OCI-LY7 (cell line): ENCODE measurements around the gene ESR2.
"Not testable (repeated sequence)": the region's sequence is repeated elsewhere in the genome, so short reads cannot be mapped to it uniquely, and the experiment has no call there.

Source experiments
- CTCF ChIP-seq: fragments of 200-600 bp; sonication (generic); conservative IDR thresholded peaks from 2 replicates; pipeline ENCODE4 v1.5.1; 2014; ENCODE audit warnings: mild to moderate bottlenecking, antibody characterized with exemption, low read length, moderate library complexity, mixed read lengths
- EZH2phosphoT487 ChIP-seq: fragments of 200-600 bp; sonication (generic); IDR thresholded peaks from 2 replicates; pipeline ENCODE4 v1.6.1; 2018; ENCODE audit warnings: low read depth, borderline replicate concordance, mild to moderate bottlenecking, mixed run types, antibody characterized with exemption, low read length, moderate library complexity, mixed read lengths

DNA sequence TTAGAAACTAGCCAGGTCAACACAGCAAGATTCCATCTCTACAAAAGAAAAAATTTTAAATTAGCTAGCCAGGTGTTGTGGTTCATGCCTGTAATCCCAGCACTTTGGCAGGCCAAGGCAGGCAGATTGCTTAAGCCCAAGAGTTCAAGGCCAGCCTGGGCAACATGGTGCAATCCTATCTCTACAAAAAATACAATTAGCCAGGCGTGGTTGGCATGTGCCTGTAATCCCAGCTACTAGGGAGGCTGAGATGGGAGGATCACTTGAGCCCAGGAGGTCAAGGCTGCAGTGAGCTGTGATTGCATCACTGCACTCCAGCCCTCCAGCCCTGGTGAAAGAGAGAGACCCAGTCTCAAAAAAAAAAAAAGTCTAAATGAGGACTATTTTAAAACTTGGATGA is 24.5 kb upstream of the ESR2 start:
- not testable (repeated sequence) for TF ChIP-seq CTCF, EZH2phosphoT487
